GM18520 (cell line): ENCODE results near the gene PODXL.

ENCODE experiments used
- ATAC-seq: cut with Tn5 transposase; IDR thresholded peaks from one replicate; pipeline ENCODE4 v1.9.1; 2021; ENCODE audit not compliant: unreplicated experiment

PODXL gene

GRCh38 chr7:131556053-131556908 is at the start of gene PODXL:
Gene PODXL (minus strand): TSS chr7:131556628. CDS start chr7:131556359, 269 bp downstream.
- ATAC-seq: peak; percentile 52

- no peak for ATAC-seq
These were observed 49.0 kb upstream of the PODXL start for GRCh38 chr7:131605280-131605878.

GRCh38 chr7:131604841-131605279 is 48.4 kb upstream of the PODXL start:
- no peak for ATAC-seq

GRCh38 chr7:131603932-131604331 is 47.5 kb upstream of the PODXL start:
- no peak for ATAC-seq

GRCh38 chr7:131602994-131603372 is 46.6 kb upstream of the PODXL start:
- no peak for ATAC-seq

GRCh38 chr7:131602304-131602993 is 46.0 kb upstream of the PODXL start:
- ATAC-seq: no peak

- ATAC-seq: no peak
These were observed 43.9 kb upstream of the PODXL start for GRCh38 chr7:131600085-131600881.

- no peak for ATAC-seq
These were observed 40.4 kb upstream of the PODXL start for GRCh38 chr7:131596785-131597184.

- no peak for ATAC-seq
These were observed 39.3 kb upstream of the PODXL start for GRCh38 chr7:131595699-131596098.

- no peak for ATAC-seq
These were observed 35.4 kb upstream of the PODXL start for GRCh38 chr7:131591687-131592319.

GRCh38 chr7:131587315-131587923 is 31.0 kb upstream of the PODXL start:
- ATAC-seq: no peak

GRCh38 chr7:131586759-131587158 is 30.3 kb upstream of the PODXL start:
- no peak for ATAC-seq

GRCh38 chr7:131586259-131586658 is 29.8 kb upstream of the PODXL start:
- no peak for ATAC-seq

- ATAC-seq: no peak
These were observed 27.0 kb upstream of the PODXL start for GRCh38 chr7:131583430-131583829.

- ATAC-seq: no peak
These were observed 25.0 kb upstream of the PODXL start for GRCh38 chr7:131581241-131582051.

GRCh38 chr7:131578602-131579001 is 22.2 kb upstream of the PODXL start:
- no peak for ATAC-seq

- ATAC-seq: no peak
These were observed 18.3 kb upstream of the PODXL start for GRCh38 chr7:131574741-131575140.

- no peak for ATAC-seq
These were observed 14.0 kb upstream of the PODXL start for GRCh38 chr7:131570401-131570800.

- no peak for ATAC-seq
These were observed 12.5 kb upstream of the PODXL start for GRCh38 chr7:131568970-131569369.
